ENCODE measurements around the gene SMIM38. TPM values are rescaled to one million over a fixed set of nuclear protein-coding genes. Genes with fewer than 3 reads are reported as not detected.

SMIM38 gene
- total RNA-seq, 1 experiment from 2014 or later, result 0.09 TPM

- Histone ChIP-seq H2AFZ (ENCODE audit: low read length) (no peak overlapping the region), H3K18ac (ENCODE audit: insufficient read length, low read depth, low read length) (peak overlapping the region; percentile 7), H2BK12ac (ENCODE audit: insufficient read length, low read depth, low read length) (no peak overlapping the region), H3K79me1 (ENCODE audit: insufficient read depth, low read depth, low read length, poor library complexity, severe bottlenecking) (no peaks in the 10 kb centered on the region), H4K20me1 (ENCODE audit: control insufficient read depth, insufficient read depth, insufficient read length) (no peaks in the 10 kb centered on the region), H3K56ac (ENCODE audit: insufficient read length, low read depth, low read length) (no peak overlapping the region), H2BK5ac (ENCODE audit: insufficient read length, low read length) (no peak overlapping the region), H3K23ac (ENCODE audit: insufficient read length, low read depth, low read length) (no peak overlapping the region), H3T11ph (ENCODE audit: low read length) (no peak overlapping the region), H3K4me2 (ENCODE audit: insufficient read depth, insufficient read length, low read length) (no peak overlapping the region), H2AK5ac (ENCODE audit: insufficient read length, low read length) (no peak overlapping the region), H3K27ac (ENCODE audit: insufficient read length, low read depth, low read length) (no peak overlapping the region), H2BK120ac (ENCODE audit: low read depth, low read length, poor library complexity, severe bottlenecking) (no peak overlapping the region), H3K4ac (ENCODE audit: low read depth, low read length) (no peak overlapping the region), H4K5ac (ENCODE audit: insufficient read length, low read depth, low read length) (no peak overlapping the region), H4K8ac (replicated peaks; ENCODE audit: insufficient read length, low read depth, low read length) (no peak overlapping the region), H4K91ac (ENCODE audit: insufficient read length, low read depth, low read length) (no peak overlapping the region), H3K79me2 (ENCODE audit: insufficient read depth, low read length) (no peaks in the 10 kb centered on the region), H3K23me2 (ENCODE audit: insufficient read length, low read depth, low read length, poor library complexity, severe bottlenecking) (no peaks in the 10 kb centered on the region), H3K4me1 (ENCODE audit: insufficient read depth, low read length) (no peaks in the 10 kb centered on the region; the same call in 1 of the 2 replicates), H3K14ac (ENCODE audit: insufficient read depth, low read length) (no peak overlapping the region; the same call in 1 of the 2 replicates), H3K27me3 (ENCODE audit: insufficient read depth, low read length) (no peaks in the 10 kb centered on the region), H2BK15ac (ENCODE audit: low read depth, low read length) (no peak overlapping the region), H3K9ac (ENCODE audit: extremely low read depth, insufficient read length, low read length) (no peak overlapping the region), H2BK20ac (ENCODE audit: low read depth, low read length, poor library complexity, severe bottlenecking) (no peak overlapping the region), H3K9me3 (ENCODE audit: control insufficient read depth, low read depth, low read length) (peaks cover 10% of the 10 kb centered on the region)
- DNase-seq, result no peak
- peaks cover 15 to 16% of the 10 kb centered on the region in 2 experiments for H3K9me3 Mint-ChIP-seq
- H3K27ac Mint-ChIP-seq, result no peak overlapping the region
- WGBS (ENCODE audit: extremely low coverage, insufficient read length, low lambda C conversion rate), result no CpG with 5 or more reads among the region's 8 CpGs
- H3K27me3 Mint-ChIP-seq (ENCODE audit: low read depth), result peaks cover 7% of the 10 kb centered on the region; the same call in 1 of the 2 replicates
- H3K4me3 Mint-ChIP-seq, result no peak overlapping the region
- H3K4me1 Mint-ChIP-seq, result peaks cover 4 to 7% of the 10 kb centered on the region in 2 experiments; a peak in 3 of 4 replicates
- peaks cover 7 to 19% (median 10%) of the 10 kb centered on the region in 3 experiments; a peak in 5 of 7 replicates for H3K36me3 Mint-ChIP-seq (ENCODE audit: insufficient read depth in 1 of 3, low read depth in 3 of 3)
- TF ChIP-seq CTCF (conservative IDR thresholded peaks at IDR 0.05), result no peak
These were observed 18.4 kb upstream of the SMIM38 start for GRCh38 chr11:69137151-69137844.

All from H9 (cell line).